ENCODE data around the gene NRDE2. TPM values are rescaled to one million over a fixed set of nuclear protein-coding genes. Genes with fewer than 3 reads are reported as not detected.

The NRDE2 gene
- total RNA-seq, 1 experiment from 2014 or later: 12.1 TPM

GRCh38 chr14:90295870-90296516 is 35.7 kb downstream of the NRDE2 start:
- Mint-ChIP-seq H3K9me3 (peaks cover 4% of the 10 kb centered on the region), H3K27me3 (ENCODE audit: low read depth) (no peaks in the 10 kb centered on the region; the same call in 1 of the 2 replicates), H3K4me1 (peaks cover 11% of the 10 kb centered on the region), H3K27ac (no peak overlapping the region), H3K4me3 (no peak overlapping the region), H3K36me3 (peaks cover 39% of the 10 kb centered on the region)
- POLR2A ChIA-PET: no interaction called here
- DNase-seq (ENCODE audit: low spot score) (no peak), ATAC-seq (no peak)
- TF ChIP-seq TCF7 (CRISPR knock-in tag; IDR thresholded peaks at IDR 0.05; ENCODE audit: low read depth) (no peak), ELF4 (CRISPR knock-in tag; IDR thresholded peaks at IDR 0.05; ENCODE audit: low read depth) (no peak), ZNF219 (CRISPR knock-in tag; IDR thresholded peaks at IDR 0.05; ENCODE audit: borderline replicate concordance) (no peak), SP1 (CRISPR knock-in tag; conservative IDR thresholded peaks at IDR 0.05) (no peak), IRF1 (CRISPR knock-in tag; IDR thresholded peaks at IDR 0.05) (no peak), ZBTB21 (CRISPR knock-in tag; IDR thresholded peaks at IDR 0.05; ENCODE audit: borderline replicate concordance) (no peak), IRF2 (CRISPR knock-in tag; IDR thresholded peaks at IDR 0.05; ENCODE audit: borderline replicate concordance, low read depth) (no peak), ZNF396 (CRISPR knock-in tag; IDR thresholded peaks at IDR 0.05; ENCODE audit: borderline replicate concordance) (no peak), NR1H2 (CRISPR knock-in tag; IDR thresholded peaks at IDR 0.05) (no peak), CREB1 (CRISPR knock-in tag; IDR thresholded peaks at IDR 0.05) (no peak)
- CTCF ChIA-PET: no interaction called here

- ChIA-PET POLR2A (no interaction called here), CTCF (no interaction called here)
- H3K4me1 Mint-ChIP-seq: peaks cover 17% of the 10 kb centered on the region
- no peak overlapping the region for H3K4me3 Mint-ChIP-seq
- TF ChIP-seq ZNF512 (CRISPR knock-in tag; IDR thresholded peaks at IDR 0.05; ENCODE audit: borderline replicate concordance) (no peak), ERG (CRISPR knock-in tag; IDR thresholded peaks at IDR 0.05) (no peak)
- H3K9me3 Mint-ChIP-seq: no peaks in the 10 kb centered on the region
- H3K36me3 Mint-ChIP-seq: peaks cover 33% of the 10 kb centered on the region
- H3K27ac Mint-ChIP-seq: no peak overlapping the region
- no peaks in the 10 kb centered on the region for H3K27me3 Mint-ChIP-seq (ENCODE audit: low read depth)
- ATAC-seq (no peak), DNase-seq (ENCODE audit: low spot score) (no peak)
Observed at GRCh38 chr14:90294872-90295271, 36.9 kb downstream of the NRDE2 start.

- ATAC-seq (no peak), DNase-seq (ENCODE audit: low spot score) (no peak)
- peaks cover 29% of the 10 kb centered on the region for H3K36me3 Mint-ChIP-seq
- no peak for TF ChIP-seq ZNF423 (CRISPR knock-in tag; IDR thresholded peaks at IDR 0.05)
- TF ChIP-seq NFE2L1 (CRISPR knock-in tag; IDR thresholded peaks at IDR 0.05): no peak
- TF ChIP-seq ZNF232 (CRISPR knock-in tag; IDR thresholded peaks at IDR 0.05): no peak
- no peak for TF ChIP-seq GRHL2 (CRISPR knock-in tag; IDR thresholded peaks at IDR 0.05; ENCODE audit: insufficient replicate concordance, severe bottlenecking)
- TF ChIP-seq JUN (CRISPR knock-in tag; IDR thresholded peaks at IDR 0.05): no peak
- CTCF ChIA-PET: no interaction called here
- no peak overlapping the region for H3K27ac Mint-ChIP-seq
- peaks cover 18% of the 10 kb centered on the region for H3K4me1 Mint-ChIP-seq
- H3K27me3 Mint-ChIP-seq (ENCODE audit: low read depth): no peaks in the 10 kb centered on the region
- no peak overlapping the region for H3K4me3 Mint-ChIP-seq
- POLR2A ChIA-PET: no interaction called here
- H3K9me3 Mint-ChIP-seq: no peaks in the 10 kb centered on the region
Observed at GRCh38 chr14:90293766-90294730, 37.7 kb downstream of the NRDE2 start.
